Smooth muscle cell (in vitro differentiated cells): Measurements from ENCODE around the gene JAM3. TPM values are rescaled to one million over a fixed set of nuclear protein-coding genes. Genes with fewer than 3 reads are reported as not detected.

Source experiments
- DNase-seq: peaks from one replicate; lab custom pipeline; 2025; ENCODE audit not compliant: unreplicated experiment; lab: John Stamatoyannopoulos, UW
- H2AFZ ChIP-seq: fragments of 200-600 bp; sonication (generic); 2 replicates; pipeline ENCODE4 v1.6.0; 2016; ENCODE audit warnings: antibody characterized with exemption, low read depth, mild to moderate bottlenecking
- H3F3A ChIP-seq: fragments of 200-600 bp; sonication (generic); 2 replicates; pipeline ENCODE4 v1.6.0; 2017; ENCODE audit warnings: antibody characterized with exemption, low read depth
- H3K27ac ChIP-seq: fragments of 200-600 bp; sonication (generic); 2 replicates; pipeline ENCODE4 v1.5.1; 2016; ENCODE audit warnings: low read depth, mild to moderate bottlenecking
- H3K27me3 ChIP-seq: fragments of 200-600 bp; sonication (generic); 2 replicates; pipeline ENCODE4 v1.6.1; 2016; ENCODE audit warnings: low read depth, mild to moderate bottlenecking
- H3K36me3 ChIP-seq: fragments of 200-600 bp; sonication (generic); 2 replicates; pipeline ENCODE4 v1.5.1; 2016; ENCODE audit warnings: low read depth
- H3K4me1 ChIP-seq: fragments of 200-600 bp; sonication (generic); 2 replicates; pipeline ENCODE4 v1.5.1; 2016; ENCODE audit warnings: low read depth
- H3K4me2 ChIP-seq: fragments of 200-600 bp; sonication (generic); 2 replicates; pipeline ENCODE4 v1.6.0; 2016; ENCODE audit warnings: mild to moderate bottlenecking
- H3K4me3 ChIP-seq: fragments of 200-600 bp; sonication (generic); 2 replicates; pipeline ENCODE4 v1.5.1; 2016; ENCODE audit warnings: mild to moderate bottlenecking
- H3K79me2 ChIP-seq: fragments of 200-600 bp; sonication (generic); 2 replicates; pipeline ENCODE4 v1.6.0; 2016; ENCODE audit warnings: low read depth, mild to moderate bottlenecking
- H3K9ac ChIP-seq: fragments of 200-600 bp; sonication (generic); 2 replicates; pipeline ENCODE4 v1.6.0; 2016; ENCODE audit warnings: low read depth
- H3K9me3 ChIP-seq: fragments of 200-600 bp; sonication (generic); replicated peaks from 2 replicates; pipeline ENCODE4 v1.5.1; 2016; ENCODE audit warnings: low read depth
- H4K20me1 ChIP-seq: fragments of 200-600 bp; sonication (generic); 2 replicates; pipeline ENCODE4 v1.6.0; 2016; ENCODE audit warnings: low read depth
- WGBS: methylation state at CpG from one replicate; pipeline ENCODE4 v1.1.7; 2016; ENCODE audit warnings: low lambda C conversion rate; 5-methylcytosine and 5-hydroxymethylcytosine counted together
- polyA plus RNA-seq: library from polyadenylated mRNA; unstranded; fragments of >200 nt; fragmentation: Nextera tagmentation; extraction: Ambion mirVana; gene quantifications from 2 replicates; pipeline ENCODE4 v1.2.1, GENCODE V29; 2016
- total RNA-seq: library from RNA; depleted of rRNA; stranded (reverse); fragments of >200 nt; gene quantifications from 2 replicates; pipeline ENCODE4 v1.2.3, GENCODE V29; 2014
- TF ChIP-seq, protein P1 (sequence below): fragments of 200-600 bp; sonication (generic); IDR thresholded peaks from 2 replicates; pipeline ENCODE4 v1.5.1; 2017; ENCODE audit warnings: borderline replicate concordance, mild to moderate bottlenecking, antibody characterized with exemption; ENCODE audit not compliant: insufficient read depth, poor library complexity, severe bottlenecking

JAM3 gene
- total and polyA plus RNA-seq, 2 experiments from 2014 or later: 75.5 to 82.9 TPM

DNA sequence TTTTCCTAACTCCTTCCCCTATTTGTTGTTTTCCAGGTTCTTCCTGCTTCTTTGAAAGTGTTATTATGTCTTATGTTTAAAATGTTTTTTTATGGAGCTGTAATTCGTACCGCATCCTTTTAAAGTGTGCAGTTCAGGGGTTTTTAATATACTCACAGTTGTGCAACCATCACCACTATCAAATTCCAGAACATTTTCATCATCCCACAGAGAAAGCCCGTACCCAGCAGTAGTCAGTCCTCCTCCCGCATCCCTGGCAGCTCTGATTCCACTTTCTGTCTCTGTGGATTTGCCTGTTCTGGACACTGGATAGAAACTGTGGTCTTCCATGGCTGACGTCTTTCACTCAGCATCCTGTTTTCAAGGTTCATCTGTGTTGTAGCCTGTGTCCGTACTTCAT lies 73.7 kb downstream of the JAM3 start:
- H3K9ac ChIP-seq: no peak overlapping the region
- H3K4me3 ChIP-seq: no peak overlapping the region
- H3K4me2 ChIP-seq: no peak overlapping the region
- no peaks in the 10 kb centered on the region for H3K36me3 ChIP-seq
- H3K9me3 ChIP-seq: no peaks in the 10 kb centered on the region
- H3F3A ChIP-seq: no peaks in the 10 kb centered on the region
- WGBS: 82% methylated on average over 6 of the region's 6 CpGs
- H4K20me1 ChIP-seq: peaks cover 57% of the 10 kb centered on the region
- no peaks in the 10 kb centered on the region for H3K4me1 ChIP-seq
- DNase-seq: no peak
- no peaks in the 10 kb centered on the region for H3K27me3 ChIP-seq
- H3K27ac ChIP-seq: no peak overlapping the region
- TF ChIP-seq, protein P1, sequence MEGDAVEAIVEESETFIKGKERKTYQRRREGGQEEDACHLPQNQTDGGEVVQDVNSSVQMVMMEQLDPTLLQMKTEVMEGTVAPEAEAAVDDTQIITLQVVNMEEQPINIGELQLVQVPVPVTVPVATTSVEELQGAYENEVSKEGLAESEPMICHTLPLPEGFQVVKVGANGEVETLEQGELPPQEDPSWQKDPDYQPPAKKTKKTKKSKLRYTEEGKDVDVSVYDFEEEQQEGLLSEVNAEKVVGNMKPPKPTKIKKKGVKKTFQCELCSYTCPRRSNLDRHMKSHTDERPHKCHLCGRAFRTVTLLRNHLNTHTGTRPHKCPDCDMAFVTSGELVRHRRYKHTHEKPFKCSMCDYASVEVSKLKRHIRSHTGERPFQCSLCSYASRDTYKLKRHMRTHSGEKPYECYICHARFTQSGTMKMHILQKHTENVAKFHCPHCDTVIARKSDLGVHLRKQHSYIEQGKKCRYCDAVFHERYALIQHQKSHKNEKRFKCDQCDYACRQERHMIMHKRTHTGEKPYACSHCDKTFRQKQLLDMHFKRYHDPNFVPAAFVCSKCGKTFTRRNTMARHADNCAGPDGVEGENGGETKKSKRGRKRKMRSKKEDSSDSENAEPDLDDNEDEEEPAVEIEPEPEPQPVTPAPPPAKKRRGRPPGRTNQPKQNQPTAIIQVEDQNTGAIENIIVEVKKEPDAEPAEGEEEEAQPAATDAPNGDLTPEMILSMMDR: no peak
- H2AFZ ChIP-seq: no peak overlapping the region
- no peaks in the 10 kb centered on the region for H3K79me2 ChIP-seq

DNA sequence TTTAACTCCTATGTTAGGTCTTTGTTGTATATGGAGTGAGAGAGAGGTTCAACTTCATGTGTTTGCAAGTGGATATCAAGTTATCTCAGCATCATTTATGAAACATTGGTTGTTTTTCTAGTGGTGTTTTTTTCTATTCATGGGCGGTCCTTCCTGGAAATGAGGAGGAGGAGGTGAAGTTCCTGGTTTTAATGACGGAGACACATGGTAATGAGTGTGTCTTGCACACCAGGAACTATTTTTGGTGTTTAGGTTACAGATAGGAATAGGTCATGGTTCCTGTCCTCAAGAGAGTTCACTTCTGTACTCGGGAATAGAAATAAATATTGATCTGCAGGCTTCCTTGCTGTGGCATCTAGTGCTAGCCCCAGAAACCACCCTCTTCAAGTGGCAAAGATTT lies 74.9 kb downstream of the JAM3 start:
- no peak for DNase-seq
- H3K4me1 ChIP-seq: no peaks in the 10 kb centered on the region
- H3K79me2 ChIP-seq: no peaks in the 10 kb centered on the region
- WGBS: 96% methylated on average over 3 of the region's 3 CpGs
- no peak overlapping the region for H2AFZ ChIP-seq
- no peak overlapping the region for H3K4me3 ChIP-seq
- H3K27me3 ChIP-seq: no peaks in the 10 kb centered on the region
- TF ChIP-seq, protein P1: no peak
- H3K36me3 ChIP-seq: no peaks in the 10 kb centered on the region
- no peaks in the 10 kb centered on the region for H3K9me3 ChIP-seq
- no peak overlapping the region for H3K9ac ChIP-seq
- H3F3A ChIP-seq: no peaks in the 10 kb centered on the region
- H3K4me2 ChIP-seq: no peak overlapping the region
- H4K20me1 ChIP-seq: peaks cover 48% of the 10 kb centered on the region
- no peak overlapping the region for H3K27ac ChIP-seq

DNA sequence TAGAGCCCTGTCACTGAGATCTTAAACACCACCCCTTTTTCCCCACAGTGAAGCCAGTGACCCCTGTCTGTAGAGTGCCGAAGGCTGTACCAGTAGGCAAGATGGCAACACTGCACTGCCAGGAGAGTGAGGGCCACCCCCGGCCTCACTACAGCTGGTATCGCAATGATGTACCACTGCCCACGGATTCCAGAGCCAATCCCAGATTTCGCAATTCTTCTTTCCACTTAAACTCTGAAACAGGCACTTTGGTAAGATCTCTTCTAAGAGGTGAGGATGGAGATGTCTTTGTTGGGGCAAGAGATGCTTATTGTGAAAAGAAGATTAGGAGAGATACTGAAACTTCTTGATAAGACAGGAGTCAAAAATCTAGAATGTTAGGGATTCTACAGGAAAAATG lies 75.9 kb downstream of the JAM3 start:
- 80% methylated on average over 5 of the region's 5 CpGs for WGBS
- Histone ChIP-seq H3K79me2 (no peaks in the 10 kb centered on the region), H3K27me3 (no peaks in the 10 kb centered on the region), H3K27ac (no peak overlapping the region), H3K4me3 (no peak overlapping the region), H2AFZ (no peak overlapping the region), H3K9me3 (no peaks in the 10 kb centered on the region), H3K4me2 (no peak overlapping the region), H3K36me3 (no peaks in the 10 kb centered on the region), H3K9ac (no peak overlapping the region), H4K20me1 (peaks cover 44% of the 10 kb centered on the region), H3F3A (no peaks in the 10 kb centered on the region), H3K4me1 (no peaks in the 10 kb centered on the region)
- no peak for DNase-seq
- TF ChIP-seq, protein P1: no peak

DNA sequence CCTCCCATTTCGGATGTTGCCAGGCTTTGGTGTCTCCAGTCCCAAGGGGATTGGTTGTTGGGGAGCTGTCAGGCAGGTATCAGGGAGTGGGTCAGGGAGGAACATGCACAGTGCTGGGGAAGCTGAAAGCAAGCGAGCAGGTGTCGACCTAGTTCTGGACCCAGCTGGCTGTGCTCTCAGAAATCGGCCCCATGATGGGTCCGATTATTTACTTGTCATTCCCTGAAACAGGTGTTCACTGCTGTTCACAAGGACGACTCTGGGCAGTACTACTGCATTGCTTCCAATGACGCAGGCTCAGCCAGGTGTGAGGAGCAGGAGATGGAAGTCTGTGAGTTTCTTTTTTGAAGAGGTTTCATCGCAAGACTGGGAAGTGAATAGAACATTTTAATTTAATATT lies 76.8 kb downstream of the JAM3 start:
- TF ChIP-seq, protein P1: no peak
- DNase-seq: no peak
- no peak overlapping the region for H3K4me2 ChIP-seq

More for the DNA sequence above, 76.8 kb downstream of the JAM3 start:
- no peaks in the 10 kb centered on the region for H3K36me3 ChIP-seq
- no peak overlapping the region for H3K9ac ChIP-seq
- WGBS: 98% methylated on average over 8 of the region's 8 CpGs
- H3K9me3 ChIP-seq: no peaks in the 10 kb centered on the region
- H3F3A ChIP-seq: no peaks in the 10 kb centered on the region
- peaks cover 35% of the 10 kb centered on the region for H4K20me1 ChIP-seq
- H3K27ac ChIP-seq: no peak overlapping the region
- H3K27me3 ChIP-seq: no peaks in the 10 kb centered on the region
- no peaks in the 10 kb centered on the region for H3K79me2 ChIP-seq
- H3K4me3 ChIP-seq: no peak overlapping the region
- no peaks in the 10 kb centered on the region for H3K4me1 ChIP-seq
- H2AFZ ChIP-seq: no peak overlapping the region
